GM21576 (cell line): ENCODE measurements around the gene TACC2.

Source experiments
- ATAC-seq: cut with Tn5 transposase; IDR thresholded peaks from one replicate; pipeline ENCODE4 v1.9.1; 2021; ENCODE audit warnings: mild to moderate bottlenecking, moderate library complexity; ENCODE audit not compliant: unreplicated experiment

The TACC2 gene

DNA sequence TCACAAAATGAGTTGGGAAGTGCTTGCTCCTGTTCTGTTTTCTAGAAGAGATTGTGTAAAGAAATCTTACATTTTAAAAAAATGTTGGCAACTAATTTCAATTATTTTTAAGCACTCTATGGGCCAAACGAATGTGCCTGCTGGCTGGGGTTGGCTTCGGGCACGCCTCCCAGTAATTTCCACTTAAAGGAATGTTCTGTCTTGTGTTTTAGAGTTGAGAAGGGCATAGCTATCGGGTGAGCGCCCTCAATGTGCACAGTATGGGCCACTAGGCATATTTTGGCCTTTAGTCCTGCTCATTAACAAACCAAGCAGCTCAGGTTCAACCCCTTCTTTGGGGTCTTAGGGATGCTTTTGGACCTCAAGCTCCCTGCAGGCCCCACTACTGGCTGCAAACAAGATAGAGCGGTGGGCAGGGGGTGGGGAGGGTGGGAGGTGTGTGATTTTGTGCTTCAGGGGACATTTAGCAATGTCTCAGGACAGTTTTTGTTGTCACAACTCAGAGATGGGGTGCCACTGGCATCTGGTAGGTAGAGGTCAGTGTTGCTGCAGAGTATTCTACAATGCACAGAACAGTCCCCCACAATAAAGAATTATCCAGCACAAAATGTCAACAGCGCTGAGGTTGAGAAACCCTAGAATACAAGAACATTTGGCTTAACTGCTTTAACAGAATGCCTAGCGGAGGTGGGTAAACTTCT, 40.7 kb downstream of the TACC2 start:
- ATAC-seq, result no peak

DNA sequence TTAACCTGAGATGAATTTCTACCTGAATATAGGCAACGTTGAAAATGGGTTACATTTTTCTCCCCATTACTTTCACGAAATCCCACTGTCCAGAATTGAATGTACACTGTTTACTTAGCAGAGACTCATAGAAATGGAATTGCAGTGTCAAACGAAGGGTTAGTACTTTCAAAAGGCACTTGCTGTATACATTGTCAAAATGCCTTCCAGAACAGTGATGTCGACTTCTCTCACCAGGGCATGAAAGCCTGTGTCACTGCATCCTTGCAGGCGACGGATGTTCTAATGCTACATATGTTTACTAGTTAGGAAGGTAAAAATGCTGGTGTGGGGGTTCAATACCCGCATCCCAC, 41.2 kb downstream of the TACC2 start:
- no peak for ATAC-seq

DNA sequence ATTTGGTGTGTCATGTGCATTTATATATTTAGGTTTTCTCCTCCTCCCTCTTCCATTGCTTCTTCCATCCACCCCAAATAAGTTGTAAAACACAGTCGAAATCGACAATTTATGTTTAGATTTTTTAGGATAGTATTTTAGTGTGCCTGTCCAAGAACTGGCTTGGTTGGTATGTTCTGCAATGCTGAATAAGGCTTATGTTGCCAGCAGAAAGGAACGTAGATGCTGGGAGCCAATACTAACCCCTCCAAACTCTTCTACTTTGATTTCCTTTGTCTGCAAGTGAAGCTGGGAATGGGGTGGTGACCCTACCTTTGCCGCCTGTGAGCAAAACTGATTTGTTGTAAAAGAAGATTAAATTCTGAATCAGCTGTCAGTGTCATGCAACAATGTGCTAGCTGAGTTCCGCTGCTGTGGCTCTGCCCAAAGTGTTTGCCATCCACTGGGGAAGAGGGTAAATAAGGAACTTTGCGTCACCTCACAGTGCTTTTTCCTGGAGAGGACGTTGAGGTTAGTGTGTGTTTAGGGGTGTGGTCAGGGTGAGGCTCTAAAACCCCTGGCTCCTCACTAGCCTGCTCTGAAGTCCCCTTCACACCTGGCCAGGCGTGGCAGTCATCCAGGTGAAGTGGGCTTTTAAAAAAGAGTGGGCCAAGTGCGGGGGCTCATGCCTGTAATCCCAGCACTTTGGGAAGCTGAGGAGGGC, 44.4 kb downstream of the TACC2 start:
- no peak for ATAC-seq

DNA sequence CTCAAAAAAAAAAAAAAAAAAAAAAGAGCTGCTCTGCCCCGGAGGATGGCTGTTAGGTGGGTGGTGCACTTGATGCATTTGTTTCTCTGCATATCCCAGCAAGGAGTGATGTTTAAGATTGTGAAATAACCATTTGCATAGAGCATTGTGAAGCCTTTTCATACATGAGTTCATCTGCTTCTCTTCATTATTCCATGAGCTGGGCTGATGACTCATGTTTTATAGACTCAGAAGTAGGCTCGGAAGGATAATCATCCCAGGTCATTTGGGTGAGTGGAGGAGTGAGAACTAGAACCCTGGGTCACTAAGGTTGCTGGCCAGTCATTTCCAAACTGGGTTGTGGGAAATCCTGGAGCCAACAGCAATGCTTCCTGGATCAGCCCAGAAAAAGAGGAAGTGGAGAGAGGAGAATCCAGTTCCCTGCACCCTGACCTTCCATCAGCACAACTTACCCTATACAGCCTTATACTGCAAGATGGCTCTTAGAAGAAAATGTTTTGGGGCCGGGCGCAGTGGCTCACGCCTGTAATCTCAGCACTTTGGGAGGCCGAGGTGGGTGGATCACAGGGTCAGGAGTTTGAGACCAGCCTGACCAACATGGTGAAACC, 45.3 kb downstream of the TACC2 start:
- no peak for ATAC-seq

DNA sequence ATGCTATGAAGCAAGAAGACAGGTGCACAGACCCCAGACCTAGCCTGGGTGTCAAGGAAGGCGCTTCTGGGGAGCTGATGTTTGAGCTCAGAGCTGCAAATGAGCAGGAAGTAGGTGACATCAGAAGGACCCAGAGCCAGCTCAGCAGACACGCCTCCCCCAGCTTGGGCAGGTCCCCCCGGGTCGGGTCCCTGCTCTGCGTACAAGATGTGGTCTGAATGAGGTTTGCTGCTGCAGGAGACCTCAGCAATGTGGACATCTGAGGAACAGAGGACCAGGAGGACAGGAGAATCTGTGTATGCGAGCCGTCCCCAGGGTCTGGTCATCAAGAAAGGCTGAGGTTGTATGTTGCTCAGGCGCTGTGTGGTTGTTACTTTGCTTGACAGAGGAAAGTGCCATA, 51.8 kb downstream of the TACC2 start:
- no peak for ATAC-seq

DNA sequence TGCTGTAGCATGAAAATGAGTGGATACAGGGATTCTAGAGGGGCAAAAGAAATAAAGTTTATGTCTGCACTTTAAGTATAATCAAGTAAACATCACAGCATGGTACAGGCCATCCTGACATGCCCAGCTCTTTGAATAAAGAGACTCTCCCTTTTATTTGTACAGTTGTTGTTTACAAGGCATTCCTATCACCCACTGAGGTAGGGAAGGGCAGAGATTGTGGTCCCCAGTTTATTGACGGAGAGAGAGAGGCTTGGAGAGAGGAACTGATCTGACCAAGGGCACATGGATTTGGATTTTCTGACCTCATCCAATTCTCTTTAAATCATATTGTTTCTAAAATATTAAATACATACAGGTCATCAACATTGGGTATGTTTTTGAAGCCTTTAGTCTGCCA, 53.9 kb downstream of the TACC2 start:
- no peak for ATAC-seq

DNA sequence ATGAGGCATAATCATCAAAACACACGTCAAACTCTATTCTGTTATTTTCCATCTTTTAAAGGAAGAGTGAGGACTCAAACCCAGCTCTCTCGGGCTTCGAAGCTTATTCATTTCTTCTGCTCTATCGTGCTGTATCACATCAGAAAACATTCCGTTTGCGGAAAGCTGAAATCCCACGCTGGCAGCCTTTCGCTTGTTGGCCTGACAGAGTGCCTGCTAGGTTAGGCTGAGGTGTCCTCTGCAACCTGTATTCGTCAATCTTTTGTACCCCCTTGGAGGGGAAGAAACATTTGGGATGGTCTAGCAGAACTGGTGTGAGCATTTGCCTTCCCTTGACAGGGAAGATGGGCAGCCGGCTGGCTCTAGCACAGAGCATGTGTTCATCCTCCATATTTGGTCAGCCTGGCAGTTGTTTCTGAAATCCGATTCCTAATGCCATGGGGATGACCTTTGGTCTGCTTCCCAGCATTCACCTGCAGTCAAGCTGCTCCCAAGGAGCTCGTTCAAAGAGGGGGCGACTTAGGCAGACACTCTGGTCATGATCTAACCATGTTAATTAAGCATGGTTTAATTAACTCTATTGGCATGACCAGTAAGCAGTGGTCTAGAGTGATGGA, 55.2 kb downstream of the TACC2 start:
- no peak for ATAC-seq

DNA sequence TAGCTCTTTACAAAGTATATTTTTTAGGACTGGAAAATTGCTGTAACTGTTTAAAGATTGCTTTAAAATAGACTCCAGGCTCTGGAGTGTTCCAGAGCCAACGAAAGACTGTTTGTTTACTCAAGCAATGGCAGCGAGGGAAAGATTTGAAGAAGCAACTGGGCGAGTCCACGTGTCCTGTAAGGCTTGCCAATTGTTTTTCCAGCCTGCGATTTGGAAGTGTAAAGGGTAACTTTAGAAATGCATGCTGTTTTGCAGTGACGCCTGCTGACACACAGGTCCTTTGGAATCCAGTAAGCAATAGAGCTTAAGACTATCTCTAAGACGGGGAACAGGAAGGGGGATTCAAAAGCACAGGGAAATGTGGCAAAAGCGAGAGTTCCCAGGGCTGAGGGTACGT, 55.8 kb downstream of the TACC2 start:
- no peak for ATAC-seq

DNA sequence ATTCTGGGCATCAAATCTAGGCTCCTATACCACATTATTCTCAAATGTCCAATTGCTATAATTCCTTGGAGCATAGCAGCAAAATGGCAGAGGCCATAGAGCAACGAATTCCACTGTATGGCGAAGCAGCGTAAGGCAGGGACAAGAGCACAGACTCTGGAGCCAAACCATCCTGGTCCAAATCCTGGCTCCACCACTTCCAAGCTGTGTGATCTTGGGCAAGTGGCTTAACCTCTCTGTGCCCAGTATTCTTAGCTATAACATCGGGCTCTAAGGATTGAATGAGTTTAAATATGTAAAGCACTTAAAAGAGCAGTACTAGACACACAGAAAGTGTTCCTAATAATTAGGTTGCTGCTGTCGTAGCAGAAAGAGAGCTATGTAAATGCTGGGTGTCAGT, 56.2 kb downstream of the TACC2 start:
- ATAC-seq, result no peak

DNA sequence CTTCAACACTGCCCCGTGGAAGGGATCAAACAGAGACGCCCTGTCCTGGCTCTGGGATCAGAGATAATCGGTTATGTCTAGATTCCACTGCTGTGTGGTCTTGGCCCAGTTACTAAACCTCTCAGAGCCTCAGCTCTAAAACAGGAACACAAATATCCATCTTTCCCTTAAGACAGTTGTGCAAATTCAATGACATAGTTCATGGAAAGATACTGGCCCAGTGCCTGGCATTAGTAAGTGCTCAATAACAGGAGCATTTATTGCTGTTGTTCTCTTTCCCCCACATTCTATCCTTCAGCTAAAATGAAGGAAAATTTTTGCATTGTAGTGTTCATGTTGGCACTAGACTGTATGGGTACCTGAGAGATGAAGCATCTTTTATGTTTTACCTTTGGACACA, 58.6 kb downstream of the TACC2 start:
- no peak for ATAC-seq

DNA sequence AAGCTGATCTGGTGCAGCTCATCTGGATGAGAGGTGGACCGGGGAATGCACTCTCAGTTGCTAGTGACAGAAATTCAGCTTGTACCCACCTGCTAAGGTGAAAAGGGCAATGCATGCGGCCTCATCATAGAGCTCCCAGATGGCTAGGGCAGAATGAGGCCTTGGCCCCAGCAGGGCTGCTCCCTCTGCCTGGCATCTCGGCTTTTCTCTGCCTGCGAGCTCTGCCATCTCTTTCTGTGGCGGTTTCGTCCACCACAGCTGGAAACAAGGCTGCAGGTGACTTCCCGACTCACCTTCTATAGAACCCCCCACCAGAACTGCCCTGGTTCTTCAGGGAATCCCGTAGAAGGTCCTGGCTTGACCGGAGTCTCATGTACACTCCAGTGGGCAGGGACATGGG, 60.1 kb downstream of the TACC2 start:
- ATAC-seq, result no peak

DNA sequence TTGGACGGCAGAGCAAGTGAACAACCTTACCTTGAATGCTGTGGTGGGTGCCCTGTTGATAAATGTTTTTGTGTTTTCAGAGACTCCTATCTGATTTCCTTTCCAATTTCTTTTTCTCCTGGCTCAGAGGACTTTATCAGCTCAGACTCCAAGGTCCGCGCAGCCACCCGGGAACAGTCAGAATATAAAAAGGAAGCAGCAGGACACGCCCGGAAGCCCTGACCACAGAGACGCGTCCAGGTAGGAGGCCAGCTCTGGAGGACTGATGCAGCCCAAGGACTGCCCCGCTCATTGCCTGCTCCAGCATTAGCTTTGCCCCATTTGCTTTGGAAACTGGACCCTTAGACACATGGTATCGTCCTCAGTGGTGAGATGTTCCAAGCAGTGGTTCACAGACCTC, 61.3 kb downstream of the TACC2 start:
- no peak for ATAC-seq

DNA sequence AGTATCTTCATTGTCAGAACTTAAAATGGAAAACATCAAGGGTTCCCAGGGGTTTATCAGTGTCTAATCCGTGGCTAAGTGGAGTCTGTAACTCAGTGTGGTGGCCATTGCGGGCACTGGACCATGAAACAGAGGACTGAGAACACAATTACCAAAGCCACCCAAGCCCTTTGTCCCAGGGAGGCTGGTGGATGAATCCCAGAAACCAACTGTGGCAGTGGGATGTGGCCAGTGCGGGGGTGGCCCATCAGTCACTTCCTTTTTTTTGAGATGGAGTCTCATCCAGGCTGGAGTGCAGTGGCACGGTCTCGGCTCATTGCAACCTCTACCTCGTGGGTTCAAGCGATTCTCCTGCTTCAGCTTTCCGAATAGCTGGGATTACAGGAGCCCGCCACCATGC, 61.8 kb downstream of the TACC2 start:
- ATAC-seq, result no peak

DNA sequence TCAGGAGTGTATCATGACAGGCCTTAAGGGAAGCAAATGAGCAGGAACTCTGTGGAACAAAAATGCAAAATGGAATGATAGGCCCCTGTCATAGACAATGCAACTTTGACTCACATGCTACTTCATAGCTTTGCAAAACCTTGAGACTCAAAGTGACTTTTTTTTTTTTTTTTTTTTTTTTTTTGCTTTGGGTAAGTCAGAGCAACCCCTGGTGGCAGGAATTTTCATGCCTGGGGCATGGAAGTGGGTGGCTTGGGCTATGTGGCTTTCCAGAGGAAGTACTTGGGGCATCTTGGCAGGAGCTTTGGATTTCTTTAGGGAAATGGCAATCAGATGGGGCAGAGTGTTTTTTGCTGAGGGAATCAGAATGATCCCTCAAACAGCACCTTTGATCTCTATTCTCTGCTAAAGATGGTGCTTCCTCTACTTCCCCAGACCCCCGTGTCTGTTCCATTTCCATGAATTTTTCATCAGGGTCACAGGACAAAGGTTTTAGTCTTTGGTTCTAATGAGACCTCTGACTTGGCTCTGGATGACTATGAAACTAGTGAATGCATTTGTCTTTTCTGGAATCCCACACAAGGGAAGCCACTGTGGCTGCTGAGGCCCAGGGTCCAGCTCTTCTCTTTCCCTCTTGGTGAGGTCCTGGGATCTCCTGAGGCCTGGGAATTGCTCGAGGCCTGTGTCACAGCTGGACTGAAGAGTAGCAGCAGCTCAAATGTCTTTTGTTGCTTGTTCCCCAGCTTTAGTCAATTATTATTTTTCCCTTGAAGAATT, 62.8 kb downstream of the TACC2 start:
- no peak for ATAC-seq

DNA sequence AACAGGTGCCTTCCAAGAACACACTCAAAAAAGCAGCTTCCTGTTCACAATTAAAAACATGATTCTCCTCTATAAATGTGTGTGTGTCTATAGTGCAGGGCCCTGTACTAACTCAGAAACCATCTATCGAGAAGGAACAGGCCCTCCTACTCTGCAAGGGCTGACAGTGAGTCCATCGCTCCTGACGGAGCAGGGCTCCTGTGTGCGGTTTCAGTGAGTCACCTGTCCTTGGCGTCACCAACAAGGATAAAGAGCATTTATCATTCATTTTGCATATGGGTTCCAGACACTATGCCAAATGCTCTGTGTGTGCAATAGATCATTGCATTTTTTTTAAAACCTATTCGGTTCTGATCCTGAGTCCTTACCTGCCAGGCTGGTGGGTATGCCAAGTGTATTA, 63.7 kb downstream of the TACC2 start:
- ATAC-seq, result no peak

DNA sequence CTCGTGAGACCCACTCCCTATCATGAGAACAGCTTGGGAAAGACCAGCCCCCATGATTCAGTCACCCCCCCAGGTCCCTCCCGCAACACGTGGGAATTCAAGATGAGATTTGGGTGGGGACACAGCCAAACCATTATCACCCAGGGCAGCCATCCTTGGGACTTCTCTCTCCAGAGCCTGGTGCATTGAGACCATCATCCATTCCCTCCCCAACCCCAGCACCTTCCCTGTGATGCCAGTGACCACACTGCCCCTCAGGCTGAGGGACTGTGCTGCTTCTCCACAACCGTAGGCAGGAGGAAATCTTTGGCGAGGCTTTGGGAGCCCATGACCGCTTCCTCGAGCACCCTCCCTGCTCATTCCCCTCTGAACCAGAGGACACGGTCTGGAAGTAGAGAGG, 64.4 kb downstream of the TACC2 start:
- no peak for ATAC-seq

DNA sequence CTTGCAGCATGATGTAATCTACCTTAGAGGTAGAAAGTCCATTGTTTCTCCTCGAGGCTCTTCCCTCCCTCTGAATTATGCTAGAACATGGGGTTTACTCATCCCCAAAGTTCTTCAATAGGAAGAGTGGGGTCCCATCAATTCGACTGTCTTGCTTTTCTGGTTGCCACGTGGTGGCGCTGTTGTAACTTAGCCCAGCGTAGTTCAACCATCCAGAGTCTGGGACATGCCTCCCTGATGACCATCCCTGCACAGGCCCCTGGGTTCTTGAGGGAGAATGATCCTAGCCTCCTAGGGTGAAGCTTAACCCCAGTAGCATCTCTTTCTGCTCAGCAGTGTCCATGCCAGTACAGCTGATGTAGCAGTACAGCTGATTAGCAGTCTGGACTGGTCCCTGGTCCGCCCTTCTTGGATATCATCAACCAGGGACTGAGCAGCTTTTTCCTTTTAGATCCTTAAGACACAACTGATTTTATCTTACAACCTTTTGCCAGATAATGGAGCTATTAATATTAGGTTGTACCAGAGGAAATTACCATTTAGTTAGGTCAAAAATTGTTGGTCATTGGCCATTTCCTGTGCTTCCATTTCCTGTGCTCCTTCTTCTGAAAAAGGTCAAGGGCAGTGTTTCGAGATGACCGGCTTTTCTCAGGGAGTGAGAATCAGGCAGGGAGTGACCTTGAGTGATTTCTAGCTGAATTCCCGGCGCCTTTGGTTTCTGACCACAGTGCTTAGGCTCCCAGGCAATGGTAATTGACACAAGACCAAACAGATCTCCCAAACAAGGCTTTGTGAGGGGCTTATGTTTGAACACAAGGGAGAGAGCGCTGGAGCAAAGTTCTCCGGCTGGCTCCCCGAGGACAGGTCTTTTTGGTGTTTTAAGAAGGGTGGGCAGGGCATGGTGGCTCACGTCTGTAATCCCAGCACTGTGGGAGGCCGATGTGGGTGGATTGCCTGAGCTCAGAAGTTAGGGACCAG, 65.4 kb downstream of the TACC2 start:
- no peak for ATAC-seq

DNA sequence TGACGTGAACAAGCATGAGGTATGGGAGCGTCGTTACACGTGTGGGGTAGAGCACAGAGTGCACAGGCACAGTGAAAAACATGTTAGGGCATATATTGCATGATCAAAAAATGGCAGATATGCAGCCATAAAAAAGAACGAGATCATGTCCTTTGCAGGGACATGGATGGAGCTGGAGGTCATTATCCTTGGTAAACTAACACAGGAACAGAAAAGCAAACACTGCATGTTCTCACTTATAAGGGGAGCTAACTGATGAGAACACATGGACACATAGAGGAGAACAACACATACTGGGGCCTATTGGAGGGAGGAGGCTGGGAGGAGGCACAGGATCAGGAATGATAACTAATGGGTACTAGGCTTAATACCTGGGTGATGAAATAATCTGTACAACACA, 66.3 kb downstream of the TACC2 start:
- ATAC-seq, result no peak

DNA sequence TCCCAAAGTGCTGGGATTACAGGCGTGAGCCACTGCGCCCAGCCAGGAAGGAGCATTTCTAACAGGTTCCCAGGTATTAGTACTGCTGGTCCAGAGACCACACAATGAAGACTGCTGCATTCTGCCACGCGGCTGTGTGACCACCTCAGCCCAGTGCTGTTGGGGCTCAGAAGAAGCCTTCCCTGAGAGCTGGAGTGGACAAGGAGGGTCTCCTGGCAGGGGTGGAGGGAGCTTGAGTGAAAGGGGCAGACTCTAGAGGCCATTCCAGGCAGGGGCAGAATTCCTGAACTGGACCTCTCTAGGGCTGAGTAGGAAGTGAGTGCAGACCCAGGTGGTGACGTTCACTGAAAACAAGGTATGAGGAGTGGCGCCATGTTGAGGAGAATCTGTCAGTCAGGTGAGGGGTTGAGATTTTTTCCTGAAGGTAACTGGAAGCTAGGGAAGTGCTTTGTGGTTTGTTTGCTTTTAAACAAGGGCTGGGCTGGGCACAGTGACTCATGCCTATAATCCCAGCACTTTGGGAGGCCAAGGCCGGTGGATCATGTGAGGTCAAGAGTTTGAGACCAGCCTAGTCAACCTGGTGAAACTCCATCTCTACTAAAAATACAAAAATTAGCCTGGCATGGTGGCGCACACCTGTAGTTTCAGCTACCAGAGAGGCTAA, 67.6 kb downstream of the TACC2 start:
- no peak for ATAC-seq
